Prostate gland (tissue), 2 donors: Measurements from ENCODE around the gene UTP25. TPM values are rescaled to one million over a fixed set of nuclear protein-coding genes. Genes with fewer than 3 reads are reported as not detected.
"Not testable (repeated sequence)": the region's sequence is repeated elsewhere in the genome, so short reads cannot be mapped to it uniquely, and the experiment has no call there.

Experiments used
- DNase-seq: peaks from one replicate; pipeline ENCODE4 v3.0.0-alpha.2; 2019; ENCODE audit warnings: low spot score
- H3K27ac ChIP-seq, 2 donors: fragments of 200-600 bp; sonication (generic); 2 replicates each; pipeline ENCODE4 v1.5.1; 2017 to 2019
- H3K27me3 ChIP-seq: fragments of 200-600 bp; sonication (generic); replicated peaks from 2 replicates; pipeline ENCODE4 v1.5.1; 2019; ENCODE audit not compliant: insufficient read depth
- H3K36me3 ChIP-seq, 2 donors: fragments of 200-600 bp; sonication (generic); 1 replicate in 1 of 2; 2 replicates in 1 of 2; pipeline versions ENCODE4 v1.5.1 to v1.8.1; 2017 to 2019
- H3K4me1 ChIP-seq: fragments of 200-600 bp; sonication (generic); replicated peaks from 2 replicates; pipeline ENCODE4 v1.5.1; 2019
- H3K4me3 ChIP-seq, 2 donors: fragments of 200-600 bp; sonication (generic); 2 replicates each; pipeline ENCODE4 v1.5.1; 2017 to 2019
- H3K9me3 ChIP-seq: fragments of 200-600 bp; sonication (generic); 2 replicates; pipeline ENCODE4 v1.5.1; 2017
- POLR2A ChIP-seq: fragments of 450-650 bp; IDR thresholded peaks from one replicate; pipeline ENCODE4 v1.6.1; 2016; ENCODE audit warnings: antibody characterized with exemption, mild to moderate bottlenecking
- POLR2AphosphoS5 ChIP-seq: sonication (generic); formaldehyde crosslinking; IDR thresholded peaks from one replicate; pipeline ENCODE4 v1.6.1; 2017; ENCODE audit warnings: antibody characterized with exemption
- WGBS: methylation state at CpG from one replicate; pipeline ENCODE4 v1.1.5; 2018; 5-methylcytosine and 5-hydroxymethylcytosine counted together
- intact Hi-C: fragments of 100-400 bp; cut with DNase I; formaldehyde crosslinking; loops from one replicate; pipeline ENCODE4 v1.14.2; 2022
- total RNA-seq, 2 donors: library from RNA; depleted of rRNA; stranded (reverse); fragments of >200 nt; gene quantifications; one replicate each; pipeline ENCODE4 v1.1.0, GENCODE V29; 2016
- TF ChIP-seq, protein P1 (sequence below), 4 experiments: fragments of 200-600 bp in 2 of 4; fragments of 450-650 bp in 2 of 4; sonication (generic) in 2 of 4; IDR thresholded peaks; 1 replicate in 3 of 4; 2 replicates in 1 of 4; pipeline ENCODE4 v1.5.1; 2016 to 2019; ENCODE audit warnings: antibody characterized with exemption in 4 of 4, mild to moderate bottlenecking in 2 of 4, moderate library complexity in 2 of 4

The UTP25 gene
- total RNA-seq, 2 donors from 2014 or later, result 6.0 to 8.1 TPM

GRCh38 chr1:209885403-209886218 is 57.8 kb downstream of the UTP25 start:
- H3K36me3 ChIP-seq, result no peaks in the 10 kb centered on the region
- intact Hi-C loops, result no loop called here
- WGBS, result 85% methylated on average over 7 of the region's 7 CpGs

GRCh38 chr1:209886219-209886536 is 58.4 kb downstream of the UTP25 start:
- Histone ChIP-seq H3K36me3 (no peaks in the 10 kb centered on the region), H3K27me3 (no peaks in the 10 kb centered on the region), H3K4me1 (no peaks in the 10 kb centered on the region), H3K9me3 (no peaks in the 10 kb centered on the region), H3K4me3 (no peak overlapping the region), H3K27ac (no peak overlapping the region)
- intact Hi-C loops, result no loop called here
- no peak for DNase-seq
- 5% methylated on average over 1 of the region's 1 CpG for WGBS
- TF ChIP-seq, protein P1, sequence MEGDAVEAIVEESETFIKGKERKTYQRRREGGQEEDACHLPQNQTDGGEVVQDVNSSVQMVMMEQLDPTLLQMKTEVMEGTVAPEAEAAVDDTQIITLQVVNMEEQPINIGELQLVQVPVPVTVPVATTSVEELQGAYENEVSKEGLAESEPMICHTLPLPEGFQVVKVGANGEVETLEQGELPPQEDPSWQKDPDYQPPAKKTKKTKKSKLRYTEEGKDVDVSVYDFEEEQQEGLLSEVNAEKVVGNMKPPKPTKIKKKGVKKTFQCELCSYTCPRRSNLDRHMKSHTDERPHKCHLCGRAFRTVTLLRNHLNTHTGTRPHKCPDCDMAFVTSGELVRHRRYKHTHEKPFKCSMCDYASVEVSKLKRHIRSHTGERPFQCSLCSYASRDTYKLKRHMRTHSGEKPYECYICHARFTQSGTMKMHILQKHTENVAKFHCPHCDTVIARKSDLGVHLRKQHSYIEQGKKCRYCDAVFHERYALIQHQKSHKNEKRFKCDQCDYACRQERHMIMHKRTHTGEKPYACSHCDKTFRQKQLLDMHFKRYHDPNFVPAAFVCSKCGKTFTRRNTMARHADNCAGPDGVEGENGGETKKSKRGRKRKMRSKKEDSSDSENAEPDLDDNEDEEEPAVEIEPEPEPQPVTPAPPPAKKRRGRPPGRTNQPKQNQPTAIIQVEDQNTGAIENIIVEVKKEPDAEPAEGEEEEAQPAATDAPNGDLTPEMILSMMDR (IDR thresholded peaks at IDR 0.05), result no peak
- no peak for TF ChIP-seq POLR2A
- no peak for TF ChIP-seq POLR2AphosphoS5

More at GRCh38 chr1:209885403-209886218, 57.8 kb downstream of the UTP25 start:
- no peak for DNase-seq
- Histone ChIP-seq H3K4me3 (no peak overlapping the region), H3K27me3 (no peaks in the 10 kb centered on the region), H3K27ac (no peak overlapping the region), H3K4me1 (no peaks in the 10 kb centered on the region), H3K9me3 (no peaks in the 10 kb centered on the region)
- TF ChIP-seq, protein P1 (IDR thresholded peaks at IDR 0.05), result no peak
- TF ChIP-seq POLR2A (no peak), POLR2AphosphoS5 (no peak)

DNA sequence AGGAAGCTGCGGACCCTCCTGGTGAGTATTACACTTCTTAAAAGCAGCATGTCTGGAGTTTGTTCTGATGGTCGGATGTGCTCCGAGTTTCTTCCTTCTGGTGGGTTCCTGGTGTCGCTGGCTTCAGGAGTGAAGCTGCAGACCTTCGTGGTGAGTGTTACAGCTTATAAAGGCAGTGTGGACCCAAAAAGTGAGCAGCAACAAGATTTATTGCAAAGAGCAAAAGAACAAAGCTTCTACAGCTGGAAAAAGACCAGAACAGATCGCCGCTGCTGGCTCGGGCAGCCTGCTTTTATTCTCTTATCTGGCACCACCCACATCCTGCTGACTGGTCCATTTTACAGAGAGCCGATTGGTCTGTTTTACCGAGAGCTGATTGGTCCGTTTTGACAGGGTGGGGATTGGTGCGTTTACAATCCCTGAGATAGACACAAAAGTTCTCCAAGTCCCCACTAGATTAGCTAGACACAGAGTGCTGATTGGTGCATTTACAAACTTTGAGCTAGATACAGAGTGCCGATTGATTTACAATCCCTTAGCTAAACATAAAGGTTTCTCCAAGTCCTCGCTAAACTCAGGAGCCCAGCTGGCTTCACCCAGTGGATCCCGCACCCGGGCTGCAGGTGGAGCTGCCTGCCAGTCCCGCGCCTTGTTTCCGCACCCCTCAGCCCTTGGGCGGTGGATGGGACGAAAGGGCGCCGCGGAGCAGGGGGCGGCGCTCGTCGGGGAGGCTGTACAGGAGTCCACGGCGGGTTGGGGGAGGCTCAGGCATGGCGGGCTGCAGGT is 60.7 kb downstream of the UTP25 start:
- H3K9me3 ChIP-seq, DNase-seq, H3K36me3 ChIP-seq, H3K4me1 ChIP-seq, intact Hi-C loops, H3K4me3 ChIP-seq, H3K27ac ChIP-seq, H3K27me3 ChIP-seq: not testable (repeated sequence)
- WGBS, result 83% methylated on average over 31 of the region's 31 CpGs

- Histone ChIP-seq H3K36me3 (no peaks in the 10 kb centered on the region), H3K9me3 (no peaks in the 10 kb centered on the region), H3K27ac (no peak overlapping the region), H3K4me3 (no peak overlapping the region), H3K4me1 (no peaks in the 10 kb centered on the region), H3K27me3 (no peaks in the 10 kb centered on the region)
- intact Hi-C loops, result no loop called here
- TF ChIP-seq POLR2A (no peak), POLR2AphosphoS5 (no peak)
- TF ChIP-seq, protein P1 (IDR thresholded peaks at IDR 0.05), result no peak
- no peak for DNase-seq
- 95% methylated on average over 35 of the region's 35 CpGs for WGBS
These were observed 61.3 kb downstream of the UTP25 start for GRCh38 chr1:209889077-209889418.

- no peak for TF ChIP-seq POLR2A
- TF ChIP-seq POLR2AphosphoS5, result no peak
- TF ChIP-seq, protein P1 (IDR thresholded peaks at IDR 0.05), result no peak
- Histone ChIP-seq H3K27me3 (no peaks in the 10 kb centered on the region), H3K9me3 (no peaks in the 10 kb centered on the region), H3K36me3 (no peaks in the 10 kb centered on the region), H3K4me3 (no peak overlapping the region), H3K4me1 (no peaks in the 10 kb centered on the region), H3K27ac (no peak overlapping the region)
- no peak for DNase-seq
- 50% methylated on average over 3 of the region's 3 CpGs for WGBS
- intact Hi-C loops, result no loop called here
These were observed 63.0 kb downstream of the UTP25 start for GRCh38 chr1:209890641-209891330.
